ENCODE results near the gene ARL6IP1.
"Not testable (repeated sequence)": the region's sequence is repeated elsewhere in the genome, so short reads cannot be mapped to it uniquely, and the experiment has no call there.

The ARL6IP1 gene

GRCh38 chr16:18784917-18785623 lies 16.3 kb downstream of the ARL6IP1 start:
- Histone ChIP-seq H3K4me3 (ENCODE audit: insufficient read depth, low read depth, low read length) (no peak overlapping the region), H3K27me3 (ENCODE audit: control insufficient read depth, insufficient read depth, low read length, poor library complexity, severe bottlenecking) (no peaks in the 10 kb centered on the region), H3K27ac (ENCODE audit: insufficient read depth, low read depth, low read length, poor library complexity, severe bottlenecking) (no peak overlapping the region), H3K36me3 (ENCODE audit: control insufficient read depth, insufficient read depth, low read length) (peaks cover 48% of the 10 kb centered on the region), H3K9me3 (ENCODE audit: control insufficient read depth, low read length) (no peaks in the 10 kb centered on the region), H3K4me1 (ENCODE audit: control insufficient read depth, insufficient read depth, low read length) (peaks cover 12% of the 10 kb centered on the region)
- 93% methylated on average over 8 of the region's 8 CpGs for WGBS, 2 experiments

GRCh38 chr16:18783430-18784341 lies 17.7 kb downstream of the ARL6IP1 start:
- no peaks in the 10 kb centered on the region for H3K9me3 ChIP-seq (ENCODE audit: control insufficient read depth, low read length)
- WGBS, 2 experiments: 91 to 93% methylated on average over 16 to 17 of the region's 17 CpGs
- peaks cover 12% of the 10 kb centered on the region for H3K4me1 ChIP-seq (ENCODE audit: control insufficient read depth, insufficient read depth, low read length)
- H3K27ac ChIP-seq (ENCODE audit: insufficient read depth, low read depth, low read length, poor library complexity, severe bottlenecking): no peak overlapping the region
- H3K27me3 ChIP-seq (ENCODE audit: control insufficient read depth, insufficient read depth, low read length, poor library complexity, severe bottlenecking): no peaks in the 10 kb centered on the region
- no peak overlapping the region for H3K4me3 ChIP-seq (ENCODE audit: insufficient read depth, low read depth, low read length)
- peaks cover 46% of the 10 kb centered on the region for H3K36me3 ChIP-seq (ENCODE audit: control insufficient read depth, insufficient read depth, low read length)

GRCh38 chr16:18782697-18783429 lies 18.5 kb downstream of the ARL6IP1 start:
- Histone ChIP-seq H3K27me3 (ENCODE audit: control insufficient read depth, insufficient read depth, low read length, poor library complexity, severe bottlenecking) (no peaks in the 10 kb centered on the region), H3K36me3 (ENCODE audit: control insufficient read depth, insufficient read depth, low read length) (peaks cover 38% of the 10 kb centered on the region), H3K4me3 (ENCODE audit: insufficient read depth, low read depth, low read length) (no peak overlapping the region), H3K27ac (ENCODE audit: insufficient read depth, low read depth, low read length, poor library complexity, severe bottlenecking) (no peak overlapping the region), H3K4me1 (ENCODE audit: control insufficient read depth, insufficient read depth, low read length) (peaks cover 8% of the 10 kb centered on the region), H3K9me3 (ENCODE audit: control insufficient read depth, low read length) (no peaks in the 10 kb centered on the region)
- WGBS, 2 experiments: 97% methylated on average over 7 to 8 of the region's 8 CpGs

GRCh38 chr16:18781232-18781631 lies 20.1 kb downstream of the ARL6IP1 start:
- H3K27ac ChIP-seq (ENCODE audit: insufficient read depth, low read depth, low read length, poor library complexity, severe bottlenecking); H3K4me1 ChIP-seq (ENCODE audit: control insufficient read depth, insufficient read depth, low read length); H3K27me3 ChIP-seq (ENCODE audit: control insufficient read depth, insufficient read depth, low read length, poor library complexity, severe bottlenecking); H3K9me3 ChIP-seq (ENCODE audit: control insufficient read depth, low read length); H3K4me3 ChIP-seq (ENCODE audit: insufficient read depth, low read depth, low read length): not testable (repeated sequence)
- 96 to 100% methylated on average over 1 to 4 of the region's 6 CpGs for WGBS, 2 experiments
- peaks cover 29% of the 10 kb centered on the region for H3K36me3 ChIP-seq (ENCODE audit: control insufficient read depth, insufficient read depth, low read length)

- H3K27me3 ChIP-seq (ENCODE audit: control insufficient read depth, insufficient read depth, low read length, poor library complexity, severe bottlenecking); H3K4me3 ChIP-seq (ENCODE audit: insufficient read depth, low read depth, low read length); H3K4me1 ChIP-seq (ENCODE audit: control insufficient read depth, insufficient read depth, low read length); H3K27ac ChIP-seq (ENCODE audit: insufficient read depth, low read depth, low read length, poor library complexity, severe bottlenecking); H3K9me3 ChIP-seq (ENCODE audit: control insufficient read depth, low read length): not testable (repeated sequence)
- 84 to 90% methylated on average over 7 of the region's 8 CpGs for WGBS, 2 experiments
- H3K36me3 ChIP-seq (ENCODE audit: control insufficient read depth, insufficient read depth, low read length): peaks cover 26% of the 10 kb centered on the region
Observed at GRCh38 chr16:18780460-18781026, 20.8 kb downstream of the ARL6IP1 start.

- WGBS, 2 experiments: 73% methylated on average over 1 of the region's 1 CpG; no CpG with 5 or more reads in 1 of the 2 experiments
- H3K4me1 ChIP-seq (ENCODE audit: control insufficient read depth, insufficient read depth, low read length); H3K27me3 ChIP-seq (ENCODE audit: control insufficient read depth, insufficient read depth, low read length, poor library complexity, severe bottlenecking); H3K4me3 ChIP-seq (ENCODE audit: insufficient read depth, low read depth, low read length); H3K27ac ChIP-seq (ENCODE audit: insufficient read depth, low read depth, low read length, poor library complexity, severe bottlenecking); H3K36me3 ChIP-seq (ENCODE audit: control insufficient read depth, insufficient read depth, low read length); H3K9me3 ChIP-seq (ENCODE audit: control insufficient read depth, low read length): not testable (repeated sequence)
Observed at GRCh38 chr16:18777664-18778063, 23.7 kb downstream of the ARL6IP1 start.

GRCh38 chr16:18776334-18776733 lies 25.0 kb downstream of the ARL6IP1 start:
- H3K9me3 ChIP-seq (ENCODE audit: control insufficient read depth, low read length); H3K4me1 ChIP-seq (ENCODE audit: control insufficient read depth, insufficient read depth, low read length); H3K36me3 ChIP-seq (ENCODE audit: control insufficient read depth, insufficient read depth, low read length); H3K27ac ChIP-seq (ENCODE audit: insufficient read depth, low read depth, low read length, poor library complexity, severe bottlenecking); H3K4me3 ChIP-seq (ENCODE audit: insufficient read depth, low read depth, low read length); H3K27me3 ChIP-seq (ENCODE audit: control insufficient read depth, insufficient read depth, low read length, poor library complexity, severe bottlenecking): not testable (repeated sequence)
- WGBS, 2 experiments: 77 to 80% methylated on average over 5 of the region's 5 CpGs

- not testable (repeated sequence) for H3K4me1 ChIP-seq (ENCODE audit: control insufficient read depth, insufficient read depth, low read length); H3K27ac ChIP-seq (ENCODE audit: insufficient read depth, low read depth, low read length, poor library complexity, severe bottlenecking); H3K4me3 ChIP-seq (ENCODE audit: insufficient read depth, low read depth, low read length); H3K9me3 ChIP-seq (ENCODE audit: control insufficient read depth, low read length); H3K27me3 ChIP-seq (ENCODE audit: control insufficient read depth, insufficient read depth, low read length, poor library complexity, severe bottlenecking); H3K36me3 ChIP-seq (ENCODE audit: control insufficient read depth, insufficient read depth, low read length)
- WGBS, 2 experiments: 95 to 96% methylated on average over 4 of the region's 4 CpGs
Observed at GRCh38 chr16:18774651-18775050, 26.7 kb downstream of the ARL6IP1 start.

GRCh38 chr16:18772171-18772570 lies 29.2 kb downstream of the ARL6IP1 start:
- H3K27me3 ChIP-seq (ENCODE audit: control insufficient read depth, insufficient read depth, low read length, poor library complexity, severe bottlenecking); H3K36me3 ChIP-seq (ENCODE audit: control insufficient read depth, insufficient read depth, low read length); H3K9me3 ChIP-seq (ENCODE audit: control insufficient read depth, low read length); H3K4me1 ChIP-seq (ENCODE audit: control insufficient read depth, insufficient read depth, low read length); H3K27ac ChIP-seq (ENCODE audit: insufficient read depth, low read depth, low read length, poor library complexity, severe bottlenecking); H3K4me3 ChIP-seq (ENCODE audit: insufficient read depth, low read depth, low read length): not testable (repeated sequence)
- 89 to 92% methylated on average over 7 of the region's 7 CpGs for WGBS, 2 experiments
